GM19455 (cell line): ENCODE data around the gene C1QL3.

Experiments used
- ATAC-seq: cut with Tn5 transposase; IDR thresholded peaks from one replicate; pipeline ENCODE4 v1.9.1; 2021; ENCODE audit not compliant: unreplicated experiment

The C1QL3 gene

GRCh38 chr10:16497911-16498310 is 23.8 kb downstream of the C1QL3 start:
- ATAC-seq, result no peak

- ATAC-seq, result no peak
Observed at GRCh38 chr10:16493884-16494536, 27.7 kb downstream of the C1QL3 start.

GRCh38 chr10:16491933-16492332 is 29.7 kb downstream of the C1QL3 start:
- no peak for ATAC-seq

GRCh38 chr10:16490511-16490910 is 31.2 kb downstream of the C1QL3 start:
- ATAC-seq, result no peak

GRCh38 chr10:16483241-16483917 is 38.3 kb downstream of the C1QL3 start:
- ATAC-seq, result no peak

- ATAC-seq, result no peak
Observed at GRCh38 chr10:16481052-16481728, 40.5 kb downstream of the C1QL3 start.

GRCh38 chr10:16478801-16479200 is 42.9 kb downstream of the C1QL3 start:
- no peak for ATAC-seq

- ATAC-seq, result no peak
Observed at GRCh38 chr10:16477757-16478156, 43.9 kb downstream of the C1QL3 start.

- no peak for ATAC-seq
Observed at GRCh38 chr10:16472828-16473227, 48.9 kb downstream of the C1QL3 start.

GRCh38 chr10:16470747-16471146 is 50.9 kb downstream of the C1QL3 start:
- no peak for ATAC-seq

GRCh38 chr10:16466001-16466400 is 55.7 kb downstream of the C1QL3 start:
- ATAC-seq, result no peak
